ENCODE data around the gene COX6B1. TPM values are rescaled to one million over a fixed set of nuclear protein-coding genes. Genes with fewer than 3 reads are reported as not detected.
"Not testable (repeated sequence)": the region's sequence is repeated elsewhere in the genome, so short reads cannot be mapped to it uniquely, and the experiment has no call there.

COX6B1 gene
- total RNA-seq, 1 donor from 2014 or later, result 348 TPM

- no peak for DNase-seq (ENCODE audit: low read depth, low spot score)
These were observed 14.2 kb upstream of the COX6B1 start for GRCh38 chr19:35633727-35634440.

- no peak for DNase-seq (ENCODE audit: low read depth, low spot score)
These were observed 11.5 kb upstream of the COX6B1 start for GRCh38 chr19:35636651-35637050.

GRCh38 chr19:35637165-35637564, 11.0 kb upstream of the COX6B1 start:
- DNase-seq (ENCODE audit: low read depth, low spot score), result no peak

- DNase-seq (ENCODE audit: low read depth, low spot score), result no peak
These were observed 8.8 kb upstream of the COX6B1 start for GRCh38 chr19:35639321-35639639.

GRCh38 chr19:35639863-35640262, 8.3 kb upstream of the COX6B1 start:
- DNase-seq (ENCODE audit: low read depth, low spot score), result no peak

GRCh38 chr19:35641515-35642151, 6.5 kb upstream of the COX6B1 start, which contains the start of gene ETV2:
Gene ETV2 (plus strand): TSS chr19:35641745. CDS start chr19:35642461, 716 bp downstream.
- DNase-seq (ENCODE audit: low read depth, low spot score), result no peak

GRCh38 chr19:35642312-35642711, 5.8 kb upstream of the COX6B1 start:
- no peak for DNase-seq (ENCODE audit: low read depth, low spot score)

- no peak for DNase-seq (ENCODE audit: low read depth, low spot score)
These were observed 5.3 kb upstream of the COX6B1 start for GRCh38 chr19:35642798-35643254.

GRCh38 chr19:35643255-35644205, 4.6 kb upstream of the COX6B1 start:
- no peak for DNase-seq (ENCODE audit: low read depth, low spot score)

- peak; percentile 74 for DNase-seq (ENCODE audit: low read depth, low spot score)
These were observed 3.7 kb upstream of the COX6B1 start for GRCh38 chr19:35644206-35644986.

- no peak for DNase-seq (ENCODE audit: low read depth, low spot score)
These were observed 3.0 kb upstream of the COX6B1 start for GRCh38 chr19:35644987-35645679.

- DNase-seq (ENCODE audit: low read depth, low spot score), result no peak
These were observed 2.2 kb upstream of the COX6B1 start for GRCh38 chr19:35645680-35646511.

- no peak for DNase-seq (ENCODE audit: low read depth, low spot score)
These were observed 2.5 kb downstream of the COX6B1 start for GRCh38 chr19:35650581-35650980.

- DNase-seq (ENCODE audit: low read depth, low spot score), result not testable (repeated sequence)
These were observed 6.7 kb downstream of the COX6B1 start for GRCh38 chr19:35654828-35655227.

GRCh38 chr19:35655600-35655999, 7.5 kb downstream of the COX6B1 start:
- no peak for DNase-seq (ENCODE audit: low read depth, low spot score)

- DNase-seq (ENCODE audit: low read depth, low spot score), result no peak
These were observed 8.6 kb downstream of the COX6B1 start for GRCh38 chr19:35656700-35657099.

- DNase-seq (ENCODE audit: low read depth, low spot score), result no peak
These were observed 10.0 kb downstream of the COX6B1 start for GRCh38 chr19:35657904-35658700.

- no peak for DNase-seq (ENCODE audit: low read depth, low spot score)
These were observed 13.8 kb downstream of the COX6B1 start for GRCh38 chr19:35661995-35662340.

GRCh38 chr19:35663981-35664380, 15.9 kb downstream of the COX6B1 start:
- no peak for DNase-seq (ENCODE audit: low read depth, low spot score)
